Measurements from ENCODE around the gene NKD2. TPM values are rescaled to one million over a fixed set of nuclear protein-coding genes. Genes with fewer than 3 reads are reported as not detected.

Gene NKD2
- total RNA-seq, 1 experiment from 2014 or later = 12.3 TPM

DNA sequence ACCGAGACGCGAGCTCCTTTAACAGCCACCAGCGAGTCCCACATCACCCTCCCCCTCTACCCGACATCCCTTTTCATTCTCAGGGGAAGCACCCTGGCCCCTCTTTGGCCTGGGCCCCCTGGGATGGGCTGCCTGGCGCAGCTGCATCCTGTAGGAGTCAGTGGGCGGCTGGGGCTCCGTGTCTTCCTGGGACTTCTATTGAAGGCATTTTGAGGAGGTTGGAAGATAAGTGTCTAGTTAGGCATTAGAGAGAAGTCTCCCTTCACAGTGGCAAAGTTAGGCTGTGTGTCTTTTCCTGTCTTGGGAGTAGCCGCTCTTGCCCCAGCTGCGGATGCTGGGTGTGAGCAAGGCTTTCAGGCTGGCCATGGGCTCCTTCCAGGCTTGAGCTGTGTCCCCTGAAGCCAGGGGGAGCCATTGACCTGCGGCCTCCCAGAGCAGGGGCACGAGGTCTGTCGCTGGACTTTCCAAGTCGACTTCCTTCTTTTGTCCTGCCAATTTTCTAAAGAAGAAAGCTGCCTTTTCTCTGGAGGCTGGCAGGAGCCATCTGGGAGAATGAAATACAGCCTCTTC, 18.6 kb upstream of the NKD2 start:
- Histone ChIP-seq H3K4me3 (ENCODE audit: low read depth in 2 of 2, low read length in 2 of 2) (no peak overlapping the region), H3K4me1 (ENCODE audit: control insufficient read depth, insufficient read depth, low read length) (0 out of 2 replicates have a peak, but pooled peaks cover 3% of the 10 kb centered on the region), H3K36me3 (ENCODE audit: control insufficient read depth, insufficient read depth, low read length) (no peaks in the 10 kb centered on the region), H3K27ac (ENCODE audit: low read length) (no peak overlapping the region), H3K9me3 (ENCODE audit: control insufficient read depth, insufficient read depth, low read depth, low read length) (peaks cover 7% of the 10 kb centered on the region; the same call in 1 of the 2 replicates), H3K27me3 (ENCODE audit: control insufficient read depth, insufficient read depth, low read length) (no peaks in the 10 kb centered on the region)
- CTCF ChIA-PET = interaction anchor here (0.6 kb wide), 1 partner anchor 26 kb away, joined by 4 read pairs; no protein-coding TSS in a partner anchor
- TF ChIP-seq SIN3A (IDR thresholded peaks at IDR 0.05; ENCODE audit: borderline replicate concordance, insufficient read depth, low read depth, low read length) = no peak
- TF ChIP-seq CTCF (IDR thresholded peaks at IDR 0.05) = peak; percentile 75
- ATAC-seq = peak; percentile 78
- DNase-seq (ENCODE audit: low read depth, low spot score) = no peak
- POLR2A ChIA-PET = interaction anchor here (0.6 kb wide), 1 partner anchor 56 kb away, joined by 3 read pairs; no protein-coding TSS in a partner anchor
- intact Hi-C loops (cut with micrococcal nuclease; ENCODE audit: unreplicated experiment) (no loop called here), in situ Hi-C loops (cut with HindIII; ENCODE audit: low pct_unique_long_range_greater_than_20kb, low sequenced_read_pairs) (no loop called here)
- BruUV-seq (replicated peaks) = no TSS peak

GRCh38 chr5:991472-992267, 16.9 kb upstream of the NKD2 start:
- no peak overlapping the region for H3K27ac ChIP-seq (ENCODE audit: low read length)
- ChIA-PET CTCF (interaction anchor here (0.5 kb wide), 1 partner anchor 792 kb away, joined by 8 read pairs; no protein-coding TSS in a partner anchor), POLR2A (no interaction called here)
- H3K4me1 ChIP-seq (ENCODE audit: control insufficient read depth, insufficient read depth, low read length) = 0 out of 2 replicates have a peak, but pooled peaks cover 3% of the 10 kb centered on the region
- no peaks in the 10 kb centered on the region for H3K27me3 ChIP-seq (ENCODE audit: control insufficient read depth, insufficient read depth, low read length)
- DNase-seq (ENCODE audit: low read depth, low spot score) (no peak), ATAC-seq (no peak)
- no TSS peak for BruUV-seq (replicated peaks)
- H3K36me3 ChIP-seq (ENCODE audit: control insufficient read depth, insufficient read depth, low read length) = no peaks in the 10 kb centered on the region
- H3K9me3 ChIP-seq (ENCODE audit: control insufficient read depth, insufficient read depth, low read depth, low read length) = no peaks in the 10 kb centered on the region
- no peak for TF ChIP-seq CTCF (IDR thresholded peaks at IDR 0.05)
- no peak for TF ChIP-seq REST (IDR thresholded peaks at IDR 0.05; ENCODE audit: insufficient read depth in 1 of 2, low read depth in 2 of 2, low read length in 1 of 2)
- no peak for TF ChIP-seq POLR2AphosphoS5 (IDR thresholded peaks at IDR 0.05; ENCODE audit: low read depth, low read length)
- no peak for TF ChIP-seq TCF7L2 (IDR thresholded peaks at IDR 0.05; ENCODE audit: low read depth, low read length)
- TF ChIP-seq SIN3A (IDR thresholded peaks at IDR 0.05; ENCODE audit: borderline replicate concordance, insufficient read depth, low read depth, low read length) = no peak
- intact Hi-C loops (cut with micrococcal nuclease; ENCODE audit: unreplicated experiment) = no loop called here
- no peak overlapping the region for H3K4me3 ChIP-seq (ENCODE audit: low read depth in 2 of 2, low read length in 2 of 2)
- in situ Hi-C loops (cut with HindIII; ENCODE audit: low pct_unique_long_range_greater_than_20kb, low sequenced_read_pairs) = no loop called here

Measured in Panc1 (cell line).